ENCODE measurements around the gene ZNF354B.

- no peak for TF ChIP-seq CTCF (IDR thresholded peaks at IDR 0.05)
- no peak for TF ChIP-seq POLR2A (IDR thresholded peaks at IDR 0.05)
Measured at GRCh38 chr5:178854284-178854683, 5.5 kb upstream of the ZNF354B start.

Measured in uterus (tissue), 2 donors.